Neuronal stem cell (in vitro differentiated cells): ENCODE results near the gene APMAP.

ENCODE experiments used
- DNase-seq: peaks from one replicate; pipeline ENCODE4 v3.0.0-alpha.2; 2013; ENCODE audit warnings: low spot score
- H2AFZ ChIP-seq: one replicate; pipeline ENCODE4 v1.6.1; 2013; ENCODE audit warnings: mild to moderate bottlenecking, low read length, inconsistent platforms
- H2AK5ac ChIP-seq: 2 replicates; pipeline ENCODE4 v1.6.1; 2013; ENCODE audit warnings: low read depth, mild to moderate bottlenecking, inconsistent platforms, low read length, moderate library complexity, mixed read lengths
- H2BK120ac ChIP-seq: 2 replicates; pipeline ENCODE4 v1.6.1; 2013; ENCODE audit warnings: low read depth, mild to moderate bottlenecking, inconsistent platforms, low read length, moderate library complexity, mixed read lengths
- H2BK12ac ChIP-seq: one replicate; pipeline ENCODE4 v1.6.1; 2013; ENCODE audit warnings: low read length, inconsistent platforms
- H2BK15ac ChIP-seq: 2 replicates; pipeline ENCODE4 v1.6.1; 2013; ENCODE audit warnings: mild to moderate bottlenecking, low read length, inconsistent platforms, mixed read lengths
- H2BK5ac ChIP-seq: one replicate; pipeline ENCODE4 v1.6.1; 2013; ENCODE audit warnings: inconsistent platforms, mild to moderate bottlenecking, low read length, moderate library complexity
- H3K14ac ChIP-seq: one replicate; pipeline ENCODE4 v1.6.1; 2013; ENCODE audit warnings: low read length, inconsistent platforms
- H3K18ac ChIP-seq: 2 replicates; pipeline ENCODE4 v1.6.1; 2013; ENCODE audit warnings: low read length, inconsistent platforms
- H3K23ac ChIP-seq: 2 replicates; pipeline ENCODE4 v1.6.1; 2013; ENCODE audit warnings: low read depth, mild to moderate bottlenecking, mixed read lengths, low read length, inconsistent platforms; ENCODE audit not compliant: poor library complexity
- H3K27ac ChIP-seq: replicated peaks from 3 replicates; pipeline ENCODE4 v1.5.1; 2013; ENCODE audit warnings: low read length, inconsistent platforms
- H3K27me3 ChIP-seq, 3 experiments: 2 replicates each; pipeline ENCODE4 v1.6.1; 2013; ENCODE audit warnings: low read length in 3 of 3, mild to moderate bottlenecking in 2 of 3, inconsistent platforms in 1 of 3, low read depth in 1 of 3, mixed read lengths in 1 of 3, moderate library complexity in 1 of 3; ENCODE audit not compliant: control insufficient read depth in 3 of 3, insufficient read depth in 3 of 3
- H3K36me3 ChIP-seq, 2 donors: replicated peaks in 1 of 2; 2 replicates each; pipeline ENCODE4 v1.6.1; 2013; ENCODE audit warnings: low read length in 2 of 2; ENCODE audit not compliant: control insufficient read depth in 2 of 2, insufficient read depth in 2 of 2
- H3K4ac ChIP-seq: 2 replicates; pipeline ENCODE4 v1.6.1; 2013; ENCODE audit warnings: inconsistent platforms, mild to moderate bottlenecking, low read length, moderate library complexity
- H3K4me1 ChIP-seq, 2 donors: 1 replicate in 1 of 2; 2 replicates in 1 of 2; pipeline ENCODE4 v1.6.1; 2013; ENCODE audit warnings: low read length in 2 of 2, low read depth in 1 of 2; ENCODE audit not compliant: control insufficient read depth in 2 of 2, insufficient read depth in 1 of 2
- H3K4me2 ChIP-seq: one replicate; pipeline ENCODE4 v1.6.1; 2013; ENCODE audit warnings: mild to moderate bottlenecking, low read length, inconsistent platforms; ENCODE audit not compliant: insufficient read depth, poor library complexity, severe bottlenecking
- H3K4me3 ChIP-seq, 2 donors: 2 replicates each; pipeline ENCODE4 v1.5.1; 2013; ENCODE audit warnings: low read length in 2 of 2, mild to moderate bottlenecking in 2 of 2, inconsistent platforms in 1 of 2, moderate library complexity in 1 of 2
- H3K79me1 ChIP-seq: one replicate; pipeline ENCODE4 v1.6.1; 2013; ENCODE audit warnings: low read depth, mild to moderate bottlenecking, inconsistent platforms, low read length, moderate library complexity
- H3K9ac ChIP-seq: one replicate; pipeline ENCODE4 v1.6.1; 2013; ENCODE audit warnings: mild to moderate bottlenecking, low read depth, low read length, inconsistent platforms; ENCODE audit not compliant: poor library complexity
- H3K9me3 ChIP-seq, 2 donors: replicated peaks in 1 of 2; 2 replicates each; pipeline versions ENCODE3 to v1.6.1; 2013; ENCODE audit warnings: low read length in 2 of 2, mild to moderate bottlenecking in 2 of 2, inconsistent platforms in 1 of 2, low read depth in 1 of 2, mixed read lengths in 1 of 2, moderate library complexity in 1 of 2; ENCODE audit not compliant: control insufficient read depth in 2 of 2, insufficient read depth in 1 of 2
- H4K8ac ChIP-seq: one replicate; pipeline ENCODE4 v1.6.1; 2013; ENCODE audit warnings: low read depth, mild to moderate bottlenecking, inconsistent platforms, low read length, moderate library complexity
- H4K91ac ChIP-seq: one replicate; pipeline ENCODE4 v1.6.1; 2013; ENCODE audit warnings: low read length, low read depth, mild to moderate bottlenecking, inconsistent platforms; ENCODE audit not compliant: poor library complexity
- WGBS, 2 donors: extraction: QIAGEN DNeasy Blood & Tissue Kit; methylation state at CpG; one replicate each; pipeline ENCODE4 v1.1.7; 2013; ENCODE audit warnings: missing lambda C conversion rate in 2 of 2, mixed read lengths in 1 of 2; ENCODE audit not compliant: insufficient read length in 2 of 2, insufficient replicate concordance in 1 of 2; ENCODE audit errors: extremely low coverage in 2 of 2; 5-methylcytosine and 5-hydroxymethylcytosine counted together

APMAP gene

GRCh38 chr20:24962182-24962492 is 30.4 kb downstream of the APMAP start:
- Histone ChIP-seq H3K23ac (no peak overlapping the region), H2BK120ac (no peak overlapping the region), H3K4ac (no peak overlapping the region), H4K8ac (no peak overlapping the region), H3K18ac (no peak overlapping the region), H3K36me3 (peaks cover 28 to 94% of the 10 kb centered on the region in 2 donors), H4K91ac (no peak overlapping the region), H2BK5ac (no peak overlapping the region), H2AFZ (no peak overlapping the region), H2BK15ac (no peak overlapping the region), H3K14ac (no peak overlapping the region), H3K9ac (no peak overlapping the region), H3K4me1 (no peaks in the 10 kb centered on the region), H3K27me3 (no peaks in the 10 kb centered on the region), H3K79me1 (no peaks in the 10 kb centered on the region), H3K4me3 (no peak overlapping the region), H3K27ac (no peak overlapping the region), H2BK12ac (no peak overlapping the region), H3K9me3 (no peaks in the 10 kb centered on the region), H3K4me2 (no peak overlapping the region), H2AK5ac (no peak overlapping the region)
- no CpG with 5 or more reads among the region's 2 CpGs for WGBS, 2 donors
- no peak for DNase-seq

GRCh38 chr20:24961384-24962181 is 31.0 kb downstream of the APMAP start:
- no peak overlapping the region for H3K4ac ChIP-seq
- peaks cover 1% of the 10 kb centered on the region for H3K79me1 ChIP-seq
- no peak for DNase-seq
- no CpG with 5 or more reads among the region's 20 CpGs for WGBS, 2 donors
- H3K27ac ChIP-seq: no peak overlapping the region
- no peak overlapping the region for H3K23ac ChIP-seq
- H2AFZ ChIP-seq: no peak overlapping the region
- no peak overlapping the region for H3K4me3 ChIP-seq
- no peak overlapping the region for H2BK15ac ChIP-seq
- no peaks in the 10 kb centered on the region for H3K4me1 ChIP-seq
- H3K14ac ChIP-seq: no peak overlapping the region
- H2AK5ac ChIP-seq: no peak overlapping the region
- no peak overlapping the region for H3K18ac ChIP-seq
- no peak overlapping the region for H4K8ac ChIP-seq
- H4K91ac ChIP-seq: no peak overlapping the region
- peaks cover 30 to 92% of the 10 kb centered on the region in 2 donors for H3K36me3 ChIP-seq
- H2BK12ac ChIP-seq: no peak overlapping the region
- H3K27me3 ChIP-seq: no peaks in the 10 kb centered on the region
- H3K9ac ChIP-seq: no peak overlapping the region
- H2BK120ac ChIP-seq: no peak overlapping the region
- H3K9me3 ChIP-seq: no peaks in the 10 kb centered on the region
- H3K4me2 ChIP-seq: no peak overlapping the region
- H2BK5ac ChIP-seq: no peak overlapping the region

GRCh38 chr20:24960861-24961260 is 31.7 kb downstream of the APMAP start:
- Histone ChIP-seq H2BK120ac (no peak overlapping the region), H3K27me3 (no peaks in the 10 kb centered on the region), H2AK5ac (no peak overlapping the region), H4K8ac (no peak overlapping the region), H3K9me3 (no peaks in the 10 kb centered on the region), H2BK5ac (no peak overlapping the region), H2AFZ (no peak overlapping the region), H3K23ac (no peak overlapping the region), H3K4ac (no peak overlapping the region), H3K36me3 (peaks cover 30 to 91% of the 10 kb centered on the region in 2 donors), H3K79me1 (peaks cover 2% of the 10 kb centered on the region), H2BK15ac (no peak overlapping the region), H3K9ac (no peak overlapping the region), H3K4me2 (no peak overlapping the region), H2BK12ac (no peak overlapping the region), H3K14ac (no peak overlapping the region), H3K18ac (no peak overlapping the region), H3K27ac (no peak overlapping the region), H4K91ac (no peak overlapping the region), H3K4me1 (no peaks in the 10 kb centered on the region), H3K4me3 (no peak overlapping the region)
- no peak for DNase-seq
- WGBS, 2 donors: no CpG with 5 or more reads among the region's 2 CpGs

GRCh38 chr20:24960302-24960801 is 32.2 kb downstream of the APMAP start:
- Histone ChIP-seq H3K27ac (no peak overlapping the region), H4K91ac (no peak overlapping the region), H3K4me2 (no peak overlapping the region), H2BK5ac (no peak overlapping the region), H3K79me1 (peaks cover 2% of the 10 kb centered on the region), H3K4me1 (no peaks in the 10 kb centered on the region), H4K8ac (no peak overlapping the region), H2BK120ac (no peak overlapping the region), H3K27me3 (no peaks in the 10 kb centered on the region), H3K4ac (no peak overlapping the region), H3K23ac (no peak overlapping the region), H3K18ac (no peak overlapping the region), H2BK15ac (no peak overlapping the region), H2BK12ac (no peak overlapping the region), H2AFZ (no peak overlapping the region), H2AK5ac (no peak overlapping the region), H3K36me3 (peaks cover 26 to 88% of the 10 kb centered on the region in 2 donors), H3K9me3 (no peaks in the 10 kb centered on the region), H3K4me3 (peak overlapping the region in 1 of 2 donors; percentile 14), H3K14ac (peak overlapping the region; percentile 31), H3K9ac (no peak overlapping the region)
- no peak for DNase-seq
- WGBS, 2 donors: no CpG with 5 or more reads among the region's 10 CpGs
